Neuronal stem cell (in vitro differentiated cells): ENCODE results near the gene GPC1.

Source experiments
- DNase-seq: peaks from one replicate; pipeline ENCODE4 v3.0.0-alpha.2; 2013; ENCODE audit warnings: low spot score
- H2AFZ ChIP-seq: one replicate; pipeline ENCODE4 v1.6.1; 2013; ENCODE audit warnings: mild to moderate bottlenecking, low read length, inconsistent platforms
- H2AK5ac ChIP-seq: 2 replicates; pipeline ENCODE4 v1.6.1; 2013; ENCODE audit warnings: low read depth, mild to moderate bottlenecking, inconsistent platforms, low read length, moderate library complexity, mixed read lengths
- H2BK120ac ChIP-seq: 2 replicates; pipeline ENCODE4 v1.6.1; 2013; ENCODE audit warnings: low read depth, mild to moderate bottlenecking, inconsistent platforms, low read length, moderate library complexity, mixed read lengths
- H2BK12ac ChIP-seq: one replicate; pipeline ENCODE4 v1.6.1; 2013; ENCODE audit warnings: low read length, inconsistent platforms
- H2BK15ac ChIP-seq: 2 replicates; pipeline ENCODE4 v1.6.1; 2013; ENCODE audit warnings: mild to moderate bottlenecking, low read length, inconsistent platforms, mixed read lengths
- H2BK5ac ChIP-seq: one replicate; pipeline ENCODE4 v1.6.1; 2013; ENCODE audit warnings: inconsistent platforms, mild to moderate bottlenecking, low read length, moderate library complexity
- H3K14ac ChIP-seq: one replicate; pipeline ENCODE4 v1.6.1; 2013; ENCODE audit warnings: low read length, inconsistent platforms
- H3K18ac ChIP-seq: 2 replicates; pipeline ENCODE4 v1.6.1; 2013; ENCODE audit warnings: low read length, inconsistent platforms
- H3K23ac ChIP-seq: 2 replicates; pipeline ENCODE4 v1.6.1; 2013; ENCODE audit warnings: low read depth, mild to moderate bottlenecking, mixed read lengths, low read length, inconsistent platforms; ENCODE audit not compliant: poor library complexity
- H3K27ac ChIP-seq: replicated peaks from 3 replicates; pipeline ENCODE4 v1.5.1; 2013; ENCODE audit warnings: low read length, inconsistent platforms
- H3K27me3 ChIP-seq, 3 experiments: 2 replicates each; pipeline ENCODE4 v1.6.1; 2013; ENCODE audit warnings: low read length in 3 of 3, mild to moderate bottlenecking in 2 of 3, inconsistent platforms in 1 of 3, low read depth in 1 of 3, mixed read lengths in 1 of 3, moderate library complexity in 1 of 3; ENCODE audit not compliant: control insufficient read depth in 3 of 3, insufficient read depth in 3 of 3
- H3K36me3 ChIP-seq, 2 donors: replicated peaks in 1 of 2; 2 replicates each; pipeline ENCODE4 v1.6.1; 2013; ENCODE audit warnings: low read length in 2 of 2; ENCODE audit not compliant: control insufficient read depth in 2 of 2, insufficient read depth in 2 of 2
- H3K4ac ChIP-seq: 2 replicates; pipeline ENCODE4 v1.6.1; 2013; ENCODE audit warnings: inconsistent platforms, mild to moderate bottlenecking, low read length, moderate library complexity
- H3K4me1 ChIP-seq, 2 donors: 1 replicate in 1 of 2; 2 replicates in 1 of 2; pipeline ENCODE4 v1.6.1; 2013; ENCODE audit warnings: low read length in 2 of 2, low read depth in 1 of 2; ENCODE audit not compliant: control insufficient read depth in 2 of 2, insufficient read depth in 1 of 2
- H3K4me2 ChIP-seq: one replicate; pipeline ENCODE4 v1.6.1; 2013; ENCODE audit warnings: mild to moderate bottlenecking, low read length, inconsistent platforms; ENCODE audit not compliant: insufficient read depth, poor library complexity, severe bottlenecking
- H3K4me3 ChIP-seq, 2 donors: 2 replicates each; pipeline ENCODE4 v1.5.1; 2013; ENCODE audit warnings: low read length in 2 of 2, mild to moderate bottlenecking in 2 of 2, inconsistent platforms in 1 of 2, moderate library complexity in 1 of 2
- H3K79me1 ChIP-seq: one replicate; pipeline ENCODE4 v1.6.1; 2013; ENCODE audit warnings: low read depth, mild to moderate bottlenecking, inconsistent platforms, low read length, moderate library complexity
- H3K9ac ChIP-seq: one replicate; pipeline ENCODE4 v1.6.1; 2013; ENCODE audit warnings: mild to moderate bottlenecking, low read depth, low read length, inconsistent platforms; ENCODE audit not compliant: poor library complexity
- H3K9me3 ChIP-seq, 2 donors: replicated peaks in 1 of 2; 2 replicates each; pipeline versions ENCODE3 to v1.6.1; 2013; ENCODE audit warnings: low read length in 2 of 2, mild to moderate bottlenecking in 2 of 2, inconsistent platforms in 1 of 2, low read depth in 1 of 2, mixed read lengths in 1 of 2, moderate library complexity in 1 of 2; ENCODE audit not compliant: control insufficient read depth in 2 of 2, insufficient read depth in 1 of 2
- H4K8ac ChIP-seq: one replicate; pipeline ENCODE4 v1.6.1; 2013; ENCODE audit warnings: low read depth, mild to moderate bottlenecking, inconsistent platforms, low read length, moderate library complexity
- H4K91ac ChIP-seq: one replicate; pipeline ENCODE4 v1.6.1; 2013; ENCODE audit warnings: low read length, low read depth, mild to moderate bottlenecking, inconsistent platforms; ENCODE audit not compliant: poor library complexity
- WGBS, 2 donors: extraction: QIAGEN DNeasy Blood & Tissue Kit; methylation state at CpG; one replicate each; pipeline ENCODE4 v1.1.7; 2013; ENCODE audit warnings: missing lambda C conversion rate in 2 of 2, mixed read lengths in 1 of 2; ENCODE audit not compliant: insufficient read length in 2 of 2, insufficient replicate concordance in 1 of 2; ENCODE audit errors: extremely low coverage in 2 of 2; 5-methylcytosine and 5-hydroxymethylcytosine counted together

The GPC1 gene

DNA sequence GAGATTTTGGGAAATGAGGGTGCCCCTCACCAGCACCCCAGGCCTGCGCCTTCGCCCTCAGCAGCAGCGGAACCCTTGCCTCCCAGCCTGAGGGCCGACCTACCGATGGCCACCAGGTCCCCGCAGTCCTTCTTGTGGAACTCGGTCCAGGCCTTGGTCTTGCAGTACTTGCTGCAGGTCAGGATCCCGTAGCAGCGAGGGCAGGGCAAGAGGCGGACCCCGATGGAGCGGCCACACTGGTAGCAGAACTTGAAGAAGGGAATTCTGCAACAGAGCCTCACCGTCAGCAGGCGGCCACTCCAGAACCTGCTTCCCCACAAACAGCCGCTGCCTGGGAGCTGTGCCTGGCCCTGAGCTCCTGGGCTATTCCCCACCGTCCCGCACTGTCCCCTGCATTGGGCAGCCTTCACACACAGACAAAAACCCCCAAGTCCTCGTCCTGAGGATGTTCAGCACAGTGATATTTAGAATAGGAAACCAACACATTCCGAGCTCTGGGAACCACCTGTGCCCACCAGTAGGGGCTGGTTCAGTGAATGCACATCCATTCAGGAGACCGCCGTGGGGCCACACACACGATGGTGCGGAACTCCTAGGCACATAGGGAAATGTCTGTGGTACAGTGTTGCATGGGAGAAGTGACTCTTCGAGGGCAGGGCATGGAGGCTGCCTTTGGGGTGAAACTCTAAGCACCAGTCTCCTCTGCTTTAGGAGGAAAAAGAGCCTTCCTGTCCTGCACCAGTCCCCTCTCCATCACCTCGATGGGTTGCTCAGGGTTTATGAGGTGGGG is 45.6 kb downstream of the GPC1 start:
- Histone ChIP-seq H4K8ac (no peak overlapping the region), H2BK12ac (no peak overlapping the region), H2BK15ac (no peak overlapping the region), H2AFZ (no peak overlapping the region), H3K79me1 (no peaks in the 10 kb centered on the region), H3K4me2 (no peak overlapping the region), H3K18ac (peak overlapping the region; percentile 38), H2AK5ac (peak overlapping the region; percentile 9), H2BK5ac (no peak overlapping the region), H3K27ac (no peak overlapping the region), H3K23ac (no peak overlapping the region), H3K14ac (peak overlapping the region; percentile 38), H2BK120ac (peak overlapping the region; percentile 22), H4K91ac (no peak overlapping the region), H3K4me3 (no peak overlapping the region), H3K9ac (peak overlapping the region; percentile 21), H3K4ac (no peak overlapping the region), H3K27me3 (no peaks in the 10 kb centered on the region), H3K9me3 (peaks cover 2 to 3% of the 10 kb centered on the region in 2 donors), H3K36me3 (no peaks in the 10 kb centered on the region), H3K4me1 (no peaks in the 10 kb centered on the region)
- WGBS, 2 donors: no CpG with 5 or more reads among the region's 25 CpGs
- no peak for DNase-seq

GRCh38 chr2:240481720-240482119 is 46.3 kb downstream of the GPC1 start:
- H3K4me2 ChIP-seq: no peak overlapping the region
- H4K8ac ChIP-seq: no peak overlapping the region
- H3K27me3 ChIP-seq: no peaks in the 10 kb centered on the region
- no peak overlapping the region for H2BK5ac ChIP-seq
- H3K14ac ChIP-seq: no peak overlapping the region
- H2BK15ac ChIP-seq: no peak overlapping the region
- H3K79me1 ChIP-seq: no peaks in the 10 kb centered on the region
- no peak overlapping the region for H3K9ac ChIP-seq
- H2AK5ac ChIP-seq: no peak overlapping the region
- H3K27ac ChIP-seq: no peak overlapping the region
- H3K4ac ChIP-seq: no peak overlapping the region
- H2AFZ ChIP-seq: no peak overlapping the region
- no peak overlapping the region for H2BK12ac ChIP-seq
- no peak overlapping the region for H3K18ac ChIP-seq
- no CpG with 5 or more reads among the region's 5 CpGs for WGBS, 2 donors
- no peak overlapping the region for H4K91ac ChIP-seq
- peaks cover 0 to 3% of the 10 kb centered on the region in 2 donors for H3K9me3 ChIP-seq
- no peaks in the 10 kb centered on the region for H3K4me1 ChIP-seq
- H3K23ac ChIP-seq: no peak overlapping the region
- no peak overlapping the region for H2BK120ac ChIP-seq
- H3K4me3 ChIP-seq: no peak overlapping the region
- H3K36me3 ChIP-seq: no peaks in the 10 kb centered on the region
- DNase-seq: no peak

DNA sequence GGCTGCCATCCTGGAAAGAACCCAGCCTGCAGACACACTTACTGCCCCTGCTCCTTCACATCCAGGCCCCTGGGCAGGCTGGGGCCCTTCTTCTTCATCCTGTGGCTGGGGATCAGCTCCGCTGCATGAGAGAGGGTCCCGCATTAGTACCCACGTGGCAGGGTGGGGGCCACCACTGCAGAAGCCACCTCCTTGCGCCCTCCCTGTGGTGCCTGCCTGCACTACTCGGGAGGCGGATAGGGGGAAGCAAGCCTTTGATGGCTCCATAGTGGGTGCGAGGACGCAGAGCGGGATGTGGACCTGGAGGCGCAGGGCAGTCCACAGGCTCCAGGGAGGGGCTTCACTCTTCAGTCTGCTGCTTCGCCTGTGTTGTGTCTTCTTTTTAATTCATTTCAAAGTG is 46.7 kb downstream of the GPC1 start:
- DNase-seq: no peak
- Histone ChIP-seq H3K9me3 (peaks cover 0 to 3% of the 10 kb centered on the region in 2 donors), H3K27ac (no peak overlapping the region), H3K23ac (no peak overlapping the region), H2AFZ (no peak overlapping the region), H3K36me3 (no peaks in the 10 kb centered on the region), H4K91ac (no peak overlapping the region), H3K4ac (no peak overlapping the region), H4K8ac (no peak overlapping the region), H3K79me1 (no peaks in the 10 kb centered on the region), H3K18ac (no peak overlapping the region), H3K14ac (no peak overlapping the region), H3K4me1 (no peaks in the 10 kb centered on the region), H2BK5ac (no peak overlapping the region), H2BK12ac (no peak overlapping the region), H2AK5ac (no peak overlapping the region), H2BK120ac (no peak overlapping the region), H3K4me3 (no peak overlapping the region), H3K27me3 (no peaks in the 10 kb centered on the region), H3K9ac (no peak overlapping the region), H3K4me2 (no peak overlapping the region), H2BK15ac (no peak overlapping the region)
- no CpG with 5 or more reads among the region's 11 CpGs for WGBS, 2 donors

- no peak overlapping the region for H3K27ac ChIP-seq
- no peak overlapping the region for H2AK5ac ChIP-seq
- H3K4ac ChIP-seq: no peak overlapping the region
- H4K91ac ChIP-seq: no peak overlapping the region
- H2BK120ac ChIP-seq: no peak overlapping the region
- H3K79me1 ChIP-seq: peaks cover 2% of the 10 kb centered on the region
- H3K23ac ChIP-seq: no peak overlapping the region
- H3K18ac ChIP-seq: no peak overlapping the region
- no peak overlapping the region for H2AFZ ChIP-seq
- no peak overlapping the region for H2BK5ac ChIP-seq
- no peak overlapping the region for H3K4me3 ChIP-seq
- no peak overlapping the region for H2BK12ac ChIP-seq
- no peak overlapping the region for H4K8ac ChIP-seq
- WGBS, 2 donors: no CpG with 5 or more reads among the region's 2 CpGs
- H3K27me3 ChIP-seq: no peaks in the 10 kb centered on the region
- no peak overlapping the region for H3K14ac ChIP-seq
- H2BK15ac ChIP-seq: no peak overlapping the region
- DNase-seq: no peak
- peaks cover 0 to 6% of the 10 kb centered on the region in 2 donors for H3K36me3 ChIP-seq
- no peak overlapping the region for H3K9ac ChIP-seq
- H3K4me2 ChIP-seq: no peak overlapping the region
- peaks cover 5 to 23% of the 10 kb centered on the region in 2 donors for H3K9me3 ChIP-seq
- H3K4me1 ChIP-seq: no peaks in the 10 kb centered on the region
These were observed 56.0 kb downstream of the GPC1 start for GRCh38 chr2:240491483-240491882.
